Middle frontal gyrus (tissue), 1 donor: ENCODE results near the gene PLS1.
"Not testable (repeated sequence)": the region's sequence is repeated elsewhere in the genome, so short reads cannot be mapped to it uniquely, and the experiment has no call there.

ENCODE experiments used
- DNase-seq: peaks from one replicate; pipeline ENCODE4 v3.0.0-alpha.2; 2015; ENCODE audit warnings: low spot score; ENCODE audit errors: extremely low spot score

Gene PLS1, protein sequence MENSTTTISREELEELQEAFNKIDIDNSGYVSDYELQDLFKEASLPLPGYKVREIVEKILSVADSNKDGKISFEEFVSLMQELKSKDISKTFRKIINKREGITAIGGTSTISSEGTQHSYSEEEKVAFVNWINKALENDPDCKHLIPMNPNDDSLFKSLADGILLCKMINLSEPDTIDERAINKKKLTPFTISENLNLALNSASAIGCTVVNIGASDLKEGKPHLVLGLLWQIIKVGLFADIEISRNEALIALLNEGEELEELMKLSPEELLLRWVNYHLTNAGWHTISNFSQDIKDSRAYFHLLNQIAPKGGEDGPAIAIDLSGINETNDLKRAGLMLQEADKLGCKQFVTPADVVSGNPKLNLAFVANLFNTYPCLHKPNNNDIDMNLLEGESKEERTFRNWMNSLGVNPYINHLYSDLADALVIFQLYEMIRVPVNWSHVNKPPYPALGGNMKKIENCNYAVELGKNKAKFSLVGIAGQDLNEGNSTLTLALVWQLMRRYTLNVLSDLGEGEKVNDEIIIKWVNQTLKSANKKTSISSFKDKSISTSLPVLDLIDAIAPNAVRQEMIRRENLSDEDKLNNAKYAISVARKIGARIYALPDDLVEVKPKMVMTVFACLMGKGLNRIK

DNA sequence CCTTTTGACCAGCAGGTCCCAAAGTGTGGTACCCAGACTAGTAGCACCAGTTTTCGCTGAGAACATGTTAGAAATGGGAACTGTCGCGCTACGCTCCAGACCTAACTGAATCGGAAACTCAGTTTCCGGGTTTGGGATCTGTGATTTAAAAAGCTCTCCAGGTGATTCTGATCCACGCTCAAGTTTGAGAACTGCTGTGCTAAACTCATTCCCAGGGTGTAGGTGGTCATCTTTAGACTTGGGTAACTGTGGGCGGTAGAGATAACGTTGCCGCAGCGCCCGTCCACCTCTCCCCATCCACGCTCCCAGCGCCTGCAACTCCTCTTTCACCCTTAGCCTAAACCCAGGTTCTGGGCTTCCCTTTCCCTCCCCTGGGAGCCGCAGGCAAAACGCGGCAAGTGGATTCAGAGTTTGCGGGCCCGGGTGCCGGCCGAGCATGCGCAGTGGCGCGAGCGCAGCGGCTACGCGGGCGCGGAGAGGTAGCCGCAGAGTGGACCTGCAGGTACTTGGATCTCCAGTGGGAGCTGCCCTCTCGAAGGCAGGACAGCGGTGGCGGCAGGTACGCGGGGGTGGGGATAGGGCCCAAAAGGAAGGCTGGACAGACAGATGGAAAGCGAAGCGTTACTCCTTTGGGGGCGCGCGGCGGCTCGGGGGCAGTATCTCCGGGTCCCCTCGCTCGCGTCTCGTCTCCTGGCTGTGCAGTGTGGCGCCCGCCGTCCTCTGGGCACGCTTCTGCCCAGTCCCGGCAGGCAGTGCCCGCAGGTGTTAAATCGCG, at the start of gene PLS1:
PLS1 (plus strand) TSS at position 443 of the 775 bp plus-strand sequence. CDS start 67,845 bp downstream, outside the sequence.
- DNase-seq: peak; percentile 65

DNA sequence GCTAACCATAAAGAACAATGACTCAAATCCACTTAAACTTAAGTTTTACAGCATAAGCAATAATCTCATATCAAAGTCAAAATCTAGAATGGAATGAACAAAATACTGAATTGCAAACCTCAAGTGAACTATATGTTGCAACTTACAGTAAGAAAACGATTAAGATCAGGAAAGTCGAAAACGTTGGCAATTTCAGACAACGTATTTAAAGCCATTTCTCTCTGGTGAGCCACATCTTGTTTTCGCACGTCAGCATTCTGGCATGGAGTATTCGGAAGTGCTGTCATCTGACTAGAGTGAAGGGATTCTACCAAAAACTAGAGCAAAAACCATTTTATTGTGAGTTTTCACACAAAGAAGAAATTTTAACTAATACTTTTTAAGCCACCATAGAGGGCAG, 46.2 kb upstream of the PLS1 start:
- DNase-seq: no peak

DNA sequence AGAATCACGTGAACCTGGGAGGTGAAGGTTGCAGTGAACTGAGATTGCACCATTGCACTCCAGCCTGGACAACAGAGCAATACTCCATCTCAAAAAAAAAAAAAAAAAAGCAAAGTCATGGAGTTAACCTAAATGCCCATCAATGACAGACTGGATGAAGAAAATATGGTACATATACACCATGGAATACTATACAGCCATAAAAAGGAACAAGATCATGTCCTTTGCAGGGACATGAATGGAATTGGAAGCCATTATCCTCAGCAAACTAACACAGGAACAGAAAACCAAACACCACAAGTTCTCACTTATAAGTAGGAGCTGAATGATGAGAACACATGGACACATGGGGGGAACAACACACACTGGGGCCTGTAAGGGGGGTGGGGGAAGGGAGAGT, 43.6 kb upstream of the PLS1 start:
- DNase-seq: not testable (repeated sequence)

DNA sequence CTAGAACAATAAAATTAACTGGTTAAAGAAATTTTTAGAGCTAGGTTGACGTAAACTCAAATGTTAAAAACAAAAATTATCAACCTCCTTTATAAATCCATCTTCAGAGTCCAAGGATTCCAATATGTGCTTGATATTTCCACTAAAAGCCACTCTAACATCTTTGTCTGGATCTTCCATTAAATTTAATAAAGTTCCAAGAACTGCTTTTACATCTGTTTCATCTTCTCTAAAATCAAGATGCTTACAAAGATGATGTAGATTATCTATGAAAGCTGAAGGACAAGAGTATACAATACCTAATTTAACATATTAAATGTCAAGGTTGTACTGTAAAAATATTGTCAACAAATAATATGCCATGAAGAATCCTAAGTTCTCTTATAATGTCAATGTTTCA, 42.5 kb upstream of the PLS1 start:
- no peak for DNase-seq

DNA sequence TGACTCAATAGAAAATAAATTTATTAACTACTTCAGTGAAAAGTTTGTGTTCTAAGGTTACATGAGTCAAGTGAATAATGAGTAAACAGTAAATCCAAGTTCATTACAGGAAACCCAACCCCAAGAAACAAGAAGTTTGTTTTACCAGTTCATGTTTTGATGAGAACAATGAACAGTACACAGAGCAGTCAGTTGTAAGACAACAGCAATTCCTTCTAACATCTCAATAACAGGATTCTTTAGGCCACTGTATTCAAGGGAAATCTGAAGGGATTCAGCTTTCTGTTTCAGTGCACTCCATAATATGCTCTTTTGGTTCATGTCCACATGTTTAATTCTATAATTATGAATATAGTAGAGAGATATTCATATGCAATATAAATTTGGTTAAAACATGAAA, 36.1 kb upstream of the PLS1 start:
- DNase-seq: no peak

DNA sequence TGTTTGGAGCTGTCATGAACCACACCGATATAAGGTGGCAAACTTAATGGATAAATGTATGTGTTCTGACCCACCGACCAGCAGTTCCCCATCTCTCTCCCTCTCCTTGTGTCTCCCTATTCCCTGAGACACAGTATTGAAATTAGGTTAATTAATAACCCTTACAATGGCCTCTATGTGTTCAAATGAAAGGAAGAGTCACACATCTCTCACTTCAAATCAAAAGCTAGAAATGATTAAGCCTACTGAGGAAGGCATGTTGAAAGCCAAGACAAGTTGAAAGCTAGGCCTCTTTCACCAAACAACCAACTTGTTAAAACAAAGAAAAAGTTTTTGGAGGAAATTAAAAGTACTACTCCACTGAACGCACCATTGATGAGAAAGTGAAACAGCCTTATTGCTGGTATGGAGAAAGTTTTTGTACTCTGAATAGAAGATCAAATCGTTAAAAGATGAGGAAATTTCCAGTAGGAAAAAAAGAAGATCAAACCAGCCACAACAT, 32.6 kb upstream of the PLS1 start:
- DNase-seq: no peak

DNA sequence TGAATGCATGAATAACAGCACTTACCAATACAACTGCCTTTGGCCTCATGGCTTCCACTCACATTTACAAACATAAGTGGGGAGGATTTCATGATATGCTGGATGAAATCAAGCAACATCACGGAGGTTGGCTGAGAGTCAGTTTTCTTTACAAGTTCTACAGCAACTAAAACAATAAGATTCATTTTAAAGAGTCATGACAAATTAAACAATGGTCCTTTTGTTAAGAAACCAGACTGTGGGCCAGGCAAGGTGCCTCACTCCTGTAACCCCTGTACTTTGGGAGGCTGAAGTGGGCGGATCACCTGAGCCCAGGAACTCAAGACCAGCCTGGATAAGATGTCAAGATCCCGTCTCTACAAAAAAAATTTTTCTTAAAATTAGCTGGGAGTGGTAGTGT, 30.1 kb upstream of the PLS1 start:
- no peak for DNase-seq

DNA sequence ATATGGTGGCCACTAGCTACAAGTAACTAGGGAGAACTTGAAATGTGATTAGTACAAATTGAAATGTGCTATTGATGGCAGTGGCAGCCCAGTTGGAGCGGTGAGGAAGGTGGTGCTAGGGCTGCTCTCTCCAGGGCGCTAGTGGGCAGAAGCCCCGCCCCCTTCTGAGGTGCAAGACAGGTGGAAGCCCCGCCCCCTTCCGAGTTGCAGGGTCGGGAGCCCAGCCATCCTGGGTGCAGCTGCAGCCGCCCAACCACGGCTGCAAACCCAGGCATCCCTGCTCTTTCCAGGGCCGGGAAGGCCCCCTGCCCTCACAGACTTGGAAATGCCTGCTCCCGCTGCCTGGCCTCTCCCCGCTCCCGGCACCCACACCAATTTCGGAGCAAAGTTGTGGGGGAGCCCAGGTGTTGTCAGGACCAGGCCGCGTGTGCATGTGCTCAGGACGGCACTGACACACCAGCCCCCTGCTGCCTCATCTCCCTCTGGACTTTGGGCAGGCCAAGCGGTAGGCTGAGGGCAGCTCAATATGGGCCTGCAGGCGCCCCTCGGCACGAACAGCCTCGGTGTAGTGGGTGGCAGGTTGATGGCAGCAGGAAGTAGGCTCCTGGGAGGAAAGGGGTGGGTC, 27.7 kb upstream of the PLS1 start:
- no peak for DNase-seq

DNA sequence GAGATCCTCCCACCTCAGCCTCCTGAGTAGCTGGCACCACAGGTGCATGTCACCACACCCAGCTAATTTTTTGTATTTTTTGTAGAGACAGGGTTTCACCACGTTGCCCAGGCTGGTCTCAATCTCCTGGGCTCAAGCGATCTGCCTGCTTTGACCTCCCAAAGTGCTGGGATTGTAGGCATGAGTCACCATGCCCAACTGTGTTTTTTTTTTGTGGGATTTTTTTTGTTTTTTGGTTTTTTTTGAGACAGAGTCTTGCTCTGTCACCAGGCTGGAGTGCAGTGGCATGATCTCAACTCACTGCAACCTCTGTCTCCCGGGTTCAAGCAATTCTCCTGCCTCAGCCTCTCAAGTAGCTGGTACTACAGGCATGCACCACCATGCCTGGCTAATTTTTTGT, 26.8 kb upstream of the PLS1 start:
- not testable (repeated sequence) for DNase-seq

DNA sequence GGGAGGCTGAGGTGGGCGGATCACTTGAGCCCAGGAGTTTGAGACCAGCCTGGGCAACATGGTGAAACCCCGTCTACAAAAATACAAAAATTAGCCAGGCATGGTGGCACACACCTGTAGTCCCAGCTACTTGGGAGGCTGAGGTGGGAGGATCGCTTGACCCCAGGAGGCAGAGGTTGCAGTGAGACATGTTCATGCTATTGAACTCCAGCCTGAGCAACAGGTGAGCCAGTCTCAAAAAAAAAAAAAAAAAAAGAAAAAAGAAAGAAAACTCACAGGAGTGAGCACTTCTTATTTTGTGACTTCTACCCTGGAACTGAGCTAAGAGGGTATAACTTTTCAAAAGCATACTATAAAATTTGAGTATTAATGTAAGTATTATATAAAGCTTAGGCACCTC, 22.0 kb upstream of the PLS1 start:
- not testable (repeated sequence) for DNase-seq

DNA sequence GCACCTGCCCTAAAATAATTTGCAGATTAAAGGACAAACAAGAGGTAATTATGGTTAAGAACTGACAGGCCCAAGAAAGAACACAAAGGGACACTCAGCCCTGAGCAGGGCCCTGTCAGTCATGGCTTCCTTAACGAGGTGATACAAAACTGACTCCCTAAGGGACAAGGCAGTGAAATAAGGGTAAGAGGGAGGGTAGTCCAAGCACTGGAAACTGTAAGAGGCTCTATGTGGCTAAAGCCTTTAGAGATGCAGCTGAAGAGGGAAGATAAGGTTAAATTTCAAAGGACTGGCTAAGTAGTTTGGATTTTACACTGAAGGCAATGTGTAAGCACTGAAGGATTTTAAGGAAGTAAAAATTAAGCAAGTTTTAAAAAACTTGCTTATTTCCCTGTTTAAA, 21.5 kb upstream of the PLS1 start:
- no peak for DNase-seq

DNA sequence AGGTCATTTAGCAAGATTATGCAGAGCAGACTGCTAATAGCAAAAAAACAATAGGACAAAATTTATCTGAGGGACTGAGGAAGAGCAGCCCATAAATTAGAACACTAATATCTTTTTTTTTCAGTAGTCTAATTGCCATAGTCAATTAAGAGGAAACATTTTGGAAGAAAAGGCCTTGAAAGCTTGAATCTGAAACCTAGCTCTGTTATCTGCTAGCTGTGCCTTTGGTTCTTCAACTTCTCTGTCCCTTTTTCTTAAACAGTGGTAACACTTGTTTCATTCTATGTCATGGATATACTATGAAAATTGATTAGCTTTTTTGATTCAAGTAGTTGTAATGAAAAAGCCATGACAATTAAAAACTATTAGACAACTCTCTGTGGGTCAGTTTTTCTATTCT, 19.4 kb upstream of the PLS1 start:
- no peak for DNase-seq

DNA sequence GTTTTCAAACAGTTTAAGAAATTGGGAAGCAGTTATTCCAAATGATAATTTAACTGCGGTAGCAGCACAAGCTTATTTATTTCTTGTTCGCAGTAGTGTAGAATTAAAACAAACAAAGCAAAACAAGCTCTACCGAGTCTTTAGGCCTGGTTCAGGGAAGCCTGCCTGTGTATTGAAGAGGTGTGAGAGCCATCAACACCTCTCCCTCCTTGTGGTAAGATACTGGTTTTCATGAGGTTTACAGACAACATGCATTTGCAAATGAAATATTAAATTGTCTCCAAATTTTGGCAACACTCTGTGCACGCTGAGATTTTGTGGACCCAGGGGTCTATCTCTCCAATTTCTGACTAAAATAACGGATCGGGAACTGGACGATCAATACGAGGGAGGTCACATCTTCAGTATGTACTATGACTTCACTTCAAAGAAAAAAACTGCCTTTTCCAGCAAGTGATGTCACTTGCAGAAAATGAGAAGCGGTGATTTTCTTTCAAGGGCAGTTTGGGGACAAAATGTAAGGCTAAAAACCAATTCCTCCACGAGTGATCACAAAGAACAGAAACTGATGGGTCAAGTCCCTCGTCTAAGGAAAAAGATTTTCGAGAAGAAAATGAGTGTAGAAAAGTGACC, 18.4 kb upstream of the PLS1 start:
- DNase-seq: no peak

DNA sequence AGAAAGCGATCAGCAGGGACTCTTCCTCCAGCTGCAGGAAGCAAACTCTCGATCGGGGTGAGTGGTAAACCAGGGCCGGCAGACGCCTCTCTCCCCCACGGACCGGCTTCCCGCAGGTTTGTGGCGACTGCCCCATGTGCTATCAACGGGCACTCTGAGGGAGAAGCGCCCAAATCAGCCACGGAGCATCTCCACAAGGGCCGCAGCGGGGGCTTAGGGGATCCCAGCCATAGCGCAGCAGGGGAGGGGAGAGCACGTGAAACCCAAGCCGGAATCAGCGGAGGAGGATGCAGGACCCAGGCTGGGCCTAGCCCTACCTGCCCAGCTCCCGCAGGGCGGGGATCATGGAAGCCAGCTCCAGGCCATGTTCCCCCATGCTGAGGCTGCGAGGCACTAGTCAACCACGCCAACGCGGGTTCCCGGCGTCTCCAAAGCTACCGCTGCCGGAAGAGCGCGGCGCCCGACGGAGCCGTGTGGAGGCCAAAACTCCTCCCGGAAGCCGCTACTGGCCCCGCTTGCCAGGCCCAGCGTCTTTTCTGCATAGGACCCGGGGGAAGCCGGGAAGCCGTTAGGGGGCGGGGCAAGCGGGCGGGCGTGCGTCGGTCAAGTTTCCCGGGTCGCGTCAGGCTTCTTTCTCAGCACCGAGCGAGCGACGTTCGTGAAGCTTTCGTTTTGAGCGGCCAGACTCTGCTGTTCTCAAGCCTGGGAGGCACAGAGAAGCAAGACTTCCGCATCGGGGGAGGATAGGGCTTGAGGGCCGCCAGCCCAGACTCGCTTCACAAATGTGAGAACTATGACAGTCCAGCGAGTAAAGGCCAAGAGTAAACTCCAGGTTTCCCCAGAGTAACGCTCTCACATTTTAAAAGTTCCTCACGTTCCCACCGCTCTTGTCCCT, 17.6 kb upstream of the PLS1 start, which contains the start of gene ATR:
ATR (minus strand) TSS at position 405 of the 895 bp plus-strand sequence; CDS start at position 376, 29 bp downstream.
- peak; percentile 92 for DNase-seq

DNA sequence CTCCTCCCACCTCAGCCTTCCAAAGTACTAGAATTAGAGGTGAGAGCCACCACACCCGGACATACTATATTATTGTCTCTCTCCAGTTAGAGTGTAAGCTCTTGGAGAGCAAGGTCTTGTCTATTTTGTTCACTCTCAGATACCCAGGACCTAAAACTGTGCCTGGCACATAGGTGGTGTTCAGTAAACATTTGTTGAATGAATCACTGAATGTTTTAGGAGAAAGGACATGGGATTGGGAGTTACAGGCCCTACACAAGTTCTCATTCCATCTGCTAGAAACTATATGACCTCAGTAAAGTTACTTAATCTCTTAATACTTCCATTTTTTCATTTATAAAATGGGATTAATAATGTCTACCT, 16.2 kb upstream of the PLS1 start:
- DNase-seq: no peak

DNA sequence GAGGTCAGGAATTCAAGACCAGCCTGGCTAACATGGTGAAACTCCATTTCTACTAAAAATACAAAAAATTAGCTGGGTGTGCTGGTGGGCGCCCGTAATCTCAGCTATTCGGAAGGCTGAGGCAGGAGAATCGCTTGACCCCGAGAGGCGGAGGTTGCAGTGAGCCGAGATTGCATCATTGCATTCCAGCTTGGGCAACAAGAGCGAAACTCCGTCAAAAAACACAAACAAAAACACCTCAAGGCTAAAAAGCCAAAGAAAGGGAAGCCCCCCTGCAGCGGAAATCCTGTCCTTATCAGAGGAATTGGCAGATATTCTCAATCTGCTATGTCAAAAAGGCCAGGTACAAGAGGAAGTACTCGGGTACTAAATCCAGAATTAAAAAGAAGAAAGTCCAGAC, 15.1 kb upstream of the PLS1 start:
- DNase-seq: not testable (repeated sequence)

DNA sequence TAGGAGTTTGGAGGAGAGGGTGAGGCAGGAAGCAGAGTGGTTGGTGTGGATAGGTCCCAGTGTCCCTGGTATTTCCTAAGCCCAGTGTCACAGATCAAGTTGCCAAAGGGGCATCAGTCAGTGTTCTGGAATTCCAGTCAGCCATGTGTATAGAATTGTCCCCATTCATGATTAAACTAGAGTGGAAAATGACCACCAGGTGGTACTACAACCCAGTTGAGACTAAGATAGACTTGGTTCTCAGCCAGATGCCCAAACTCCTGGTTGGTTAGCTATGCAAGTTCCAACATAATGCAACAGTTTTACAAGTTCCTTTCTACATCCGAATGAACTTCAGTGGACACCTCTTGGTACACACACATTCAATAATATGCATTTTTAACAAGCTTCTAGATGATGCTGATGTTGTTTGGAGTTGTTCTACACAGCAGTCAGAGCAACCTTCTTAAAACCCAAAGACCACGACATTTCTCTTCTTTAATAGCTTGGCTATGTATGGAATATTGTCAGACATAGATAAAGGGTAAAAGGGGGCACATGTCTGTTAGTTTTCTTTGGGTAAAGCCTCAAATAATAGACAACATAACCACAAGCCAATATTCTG, 9.3 kb upstream of the PLS1 start:
- peak; percentile 33 for DNase-seq

DNA sequence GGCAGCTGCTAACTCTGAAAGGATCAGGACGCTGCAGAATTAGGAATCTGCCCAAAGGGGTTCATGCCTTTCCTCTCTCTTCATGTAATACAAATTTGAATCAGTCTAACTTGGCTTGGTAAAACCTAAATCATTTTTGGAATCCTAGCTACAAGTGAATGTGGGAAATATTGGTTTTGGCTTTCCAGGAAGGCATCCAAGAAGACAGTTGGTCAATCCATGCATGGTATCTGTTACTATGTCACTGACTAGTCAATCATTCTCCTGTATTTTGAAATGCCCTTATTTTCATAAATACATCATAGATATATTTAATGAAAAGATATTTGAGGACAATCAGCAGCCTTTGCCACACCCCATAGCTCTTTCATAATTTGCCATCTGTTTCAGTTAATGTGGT, 7.5 kb upstream of the PLS1 start:
- DNase-seq: no peak

DNA sequence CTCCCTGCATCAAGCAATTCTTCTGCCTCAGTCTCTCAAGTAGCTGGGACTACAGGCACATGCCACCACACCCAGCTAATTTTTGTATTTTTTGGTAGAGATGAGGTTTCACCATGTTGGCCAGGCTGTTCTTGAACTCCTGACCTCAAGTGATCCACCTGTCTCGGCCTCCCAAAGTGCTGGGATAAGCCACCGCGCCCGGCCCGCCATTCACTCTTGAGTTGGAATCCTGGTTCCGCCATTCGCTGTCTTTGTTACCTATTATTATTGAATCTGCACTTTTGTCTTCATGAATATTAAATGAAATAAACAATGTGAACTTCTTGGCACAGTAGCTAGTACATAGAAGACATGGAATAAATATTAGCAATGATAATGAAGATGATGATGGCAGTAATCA, 3.9 kb upstream of the PLS1 start:
- DNase-seq: not testable (repeated sequence)

DNA sequence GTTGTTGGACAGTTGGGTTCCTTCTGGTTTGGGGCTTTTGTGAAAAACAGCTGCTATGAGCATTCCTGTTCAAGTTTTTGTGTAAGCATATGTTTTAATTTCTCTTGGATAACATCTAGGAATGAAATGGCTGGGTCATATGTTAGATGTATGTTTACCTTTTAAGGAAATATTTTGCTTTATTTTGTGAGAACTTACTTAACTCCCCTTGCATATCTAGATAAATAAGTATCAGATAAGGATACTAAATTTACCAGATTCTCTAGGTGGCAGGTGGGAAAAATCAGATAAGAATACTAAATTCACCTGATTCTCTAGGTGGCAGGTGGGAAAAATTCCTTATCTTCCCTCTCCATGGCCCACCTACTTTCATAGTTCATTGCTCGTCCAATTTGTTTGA, 1.1 kb upstream of the PLS1 start:
- no peak for DNase-seq
